H9 (cell line): Measurements from ENCODE around the gene SZT2. TPM values are rescaled to one million over a fixed set of nuclear protein-coding genes. Genes with fewer than 3 reads are reported as not detected.

Source experiments
- DNase-seq: peaks from one replicate; pipeline ENCODE4 v3.0.0-alpha.2; 2017
- H2AFZ ChIP-seq: one replicate; pipeline ENCODE4 v1.6.1; 2013; ENCODE audit warnings: mild to moderate bottlenecking, low read length, control low read depth, moderate library complexity
- H2AK5ac ChIP-seq: 2 replicates; pipeline ENCODE4 v1.6.1; 2013; ENCODE audit warnings: low read length, control low read depth, mixed read lengths; ENCODE audit not compliant: insufficient read length
- H2BK120ac ChIP-seq: one replicate; pipeline ENCODE4 v1.6.1; 2013; ENCODE audit warnings: low read depth, mild to moderate bottlenecking, low read length, control low read depth, inconsistent platforms; ENCODE audit not compliant: poor library complexity, severe bottlenecking
- H2BK12ac ChIP-seq: 2 replicates; pipeline ENCODE4 v1.6.1; 2013; ENCODE audit warnings: low read length, control low read depth, mixed read lengths, low read depth; ENCODE audit not compliant: insufficient read length
- H2BK15ac ChIP-seq: 2 replicates; pipeline ENCODE4 v1.6.1; 2013; ENCODE audit warnings: low read depth, low read length, control low read depth
- H2BK20ac ChIP-seq: one replicate; pipeline ENCODE4 v1.6.1; 2013; ENCODE audit warnings: low read depth, mild to moderate bottlenecking, low read length, control low read depth, inconsistent platforms; ENCODE audit not compliant: poor library complexity, severe bottlenecking
- H2BK5ac ChIP-seq: 2 replicates; pipeline ENCODE4 v1.6.1; 2013; ENCODE audit warnings: low read length, control low read depth, mixed read lengths; ENCODE audit not compliant: insufficient read length
- H3K14ac ChIP-seq: 2 replicates; pipeline ENCODE4 v1.6.1; 2013; ENCODE audit warnings: low read length, control low read depth; ENCODE audit not compliant: insufficient read depth
- H3K18ac ChIP-seq: 2 replicates; pipeline ENCODE4 v1.6.1; 2013; ENCODE audit warnings: low read depth, mild to moderate bottlenecking, mixed read lengths, low read length, control low read depth; ENCODE audit not compliant: insufficient read length
- H3K23ac ChIP-seq: 2 replicates; pipeline ENCODE4 v1.6.1; 2013; ENCODE audit warnings: low read length, control low read depth, mixed read lengths, low read depth; ENCODE audit not compliant: insufficient read length
- H3K23me2 ChIP-seq: 2 replicates; pipeline ENCODE4 v1.6.1; 2013; ENCODE audit warnings: low read depth, mild to moderate bottlenecking, mixed read lengths, low read length, control low read depth; ENCODE audit not compliant: insufficient read length, poor library complexity, severe bottlenecking
- H3K27ac ChIP-seq: 2 replicates; pipeline ENCODE4 v1.5.1; 2013; ENCODE audit warnings: low read length, control low read depth, mixed read lengths, low read depth; ENCODE audit not compliant: insufficient read length
- H3K27me3 ChIP-seq: 2 replicates; pipeline ENCODE4 v1.6.1; 2013; ENCODE audit warnings: low read length, control low read depth, inconsistent platforms; ENCODE audit not compliant: insufficient read depth
- H3K4ac ChIP-seq: 2 replicates; pipeline ENCODE4 v1.6.1; 2013; ENCODE audit warnings: low read depth, mild to moderate bottlenecking, control low read depth, inconsistent platforms, low read length, moderate library complexity
- H3K4me1 ChIP-seq: 2 replicates; pipeline ENCODE4 v1.6.1; 2013; ENCODE audit warnings: low read length, control low read depth, inconsistent platforms; ENCODE audit not compliant: insufficient read depth
- H3K4me2 ChIP-seq: 2 replicates; pipeline ENCODE4 v1.6.1; 2013; ENCODE audit warnings: low read length, control low read depth, mixed read lengths; ENCODE audit not compliant: insufficient read length, insufficient read depth
- H3K56ac ChIP-seq: 2 replicates; pipeline ENCODE4 v1.6.1; 2013; ENCODE audit warnings: low read depth, mild to moderate bottlenecking, mixed read lengths, low read length, control low read depth; ENCODE audit not compliant: insufficient read length
- H3K79me1 ChIP-seq: 2 replicates; pipeline ENCODE4 v1.6.1; 2013; ENCODE audit warnings: low read depth, mild to moderate bottlenecking, moderate library complexity, low read length, control low read depth, inconsistent platforms; ENCODE audit not compliant: insufficient read depth, poor library complexity, severe bottlenecking
- H3K79me2 ChIP-seq: 2 replicates; pipeline ENCODE4 v1.6.1; 2013; ENCODE audit warnings: low read length, control low read depth, inconsistent platforms; ENCODE audit not compliant: insufficient read depth
- H3K9ac ChIP-seq: 2 replicates; pipeline ENCODE4 v1.6.1; 2013; ENCODE audit warnings: low read length, control low read depth, mixed read lengths; ENCODE audit not compliant: insufficient read length; ENCODE audit errors: extremely low read depth
- H3K9me3 ChIP-seq: one replicate; pipeline ENCODE4 v1.6.1; 2013; ENCODE audit warnings: low read depth, low read length, inconsistent platforms; ENCODE audit not compliant: control insufficient read depth
- H3T11ph ChIP-seq: one replicate; pipeline ENCODE4 v1.6.1; 2013; ENCODE audit warnings: mild to moderate bottlenecking, low read length, control low read depth, inconsistent platforms
- H4K20me1 ChIP-seq: one replicate; pipeline ENCODE4 v1.6.1; 2013; ENCODE audit not compliant: control insufficient read depth, insufficient read length, insufficient read depth
- H4K5ac ChIP-seq: 2 replicates; pipeline ENCODE4 v1.6.1; 2013; ENCODE audit warnings: low read depth, mild to moderate bottlenecking, mixed read lengths, low read length, control low read depth; ENCODE audit not compliant: insufficient read length
- H4K8ac ChIP-seq: replicated peaks from 2 replicates; pipeline ENCODE4 v1.6.1; 2013; ENCODE audit warnings: low read length, control low read depth, mixed read lengths, low read depth; ENCODE audit not compliant: insufficient read length
- H4K91ac ChIP-seq: 2 replicates; pipeline ENCODE4 v1.6.1; 2013; ENCODE audit warnings: low read depth, mild to moderate bottlenecking, moderate library complexity, mixed read lengths, low read length, control low read depth; ENCODE audit not compliant: insufficient read length
- H3K27ac Mint-ChIP-seq, 3 experiments: 2 replicates in 2 of 3; 3 replicates in 1 of 3; pipeline ENCODE4 v1.8.0; 2020 to 2021; ENCODE audit warnings: mixed read lengths in 3 of 3, mild to moderate bottlenecking in 1 of 3, moderate library complexity in 1 of 3
- H3K27me3 Mint-ChIP-seq: 2 replicates; pipeline ENCODE4 v1.8.0; 2021; ENCODE audit warnings: low read depth, mild to moderate bottlenecking, moderate library complexity, mixed read lengths
- H3K36me3 Mint-ChIP-seq, 3 experiments: 2 replicates in 2 of 3; 3 replicates in 1 of 3; pipeline ENCODE4 v1.8.0; 2020 to 2021; ENCODE audit warnings: low read depth in 3 of 3, mixed read lengths in 3 of 3; ENCODE audit not compliant: insufficient read depth in 1 of 3
- H3K4me1 Mint-ChIP-seq, 2 experiments: 2 replicates each; pipeline ENCODE4 v1.8.0; 2020; ENCODE audit warnings: mixed read lengths in 2 of 2
- H3K4me3 Mint-ChIP-seq, 2 experiments: 2 replicates in 1 of 2; 3 replicates in 1 of 2; pipeline ENCODE4 v1.8.0; 2020 to 2021; ENCODE audit warnings: mild to moderate bottlenecking in 2 of 2, mixed read lengths in 2 of 2, moderate library complexity in 1 of 2
- H3K9me3 Mint-ChIP-seq, 2 experiments: 2 replicates in 1 of 2; 3 replicates in 1 of 2; pipeline ENCODE4 v1.8.0; 2020; ENCODE audit warnings: mild to moderate bottlenecking in 2 of 2, mixed read lengths in 2 of 2, moderate library complexity in 1 of 2
- CTCF ChIP-seq: fragments of 200-600 bp; sonication (generic); conservative IDR thresholded peaks from 3 replicates; pipeline ENCODE4 v1.8.0; 2021; ENCODE audit warnings: antibody characterized with exemption, mild to moderate bottlenecking
- WGBS: extraction: QIAGEN DNeasy Blood & Tissue Kit; methylation state at CpG from one replicate; pipeline ENCODE4 v1.1.7; 2013; ENCODE audit warnings: missing lambda C conversion rate, low lambda C conversion rate, mixed read lengths; ENCODE audit not compliant: insufficient read length; ENCODE audit errors: extremely low coverage; 5-methylcytosine and 5-hydroxymethylcytosine counted together
- total RNA-seq: library from RNA; stranded (reverse); gene quantifications from 2 replicates; pipeline ENCODE4 v1.2.1, GENCODE V29; 2021

SZT2 gene
- total RNA-seq, 1 experiment from 2014 or later = 16.8 TPM

- H3K27me3 Mint-ChIP-seq = no peaks in the 10 kb centered on the region
- H3K36me3 Mint-ChIP-seq = peaks cover 20 to 72% (median 65%) of the 10 kb centered on the region in 3 experiments; a peak in 6 of 7 replicates
- no peak overlapping the region for H3K4me3 Mint-ChIP-seq
These were observed 42.0 kb downstream of the SZT2 start for GRCh38 chr1:43431676-43432075.

More at GRCh38 chr1:43431676-43432075, 42.0 kb downstream of the SZT2 start:
- H4K91ac ChIP-seq = no peak overlapping the region
- no peak overlapping the region for H4K5ac ChIP-seq
- H2AK5ac ChIP-seq = no peak overlapping the region
- no peak overlapping the region for H3K4ac ChIP-seq
- H4K20me1 ChIP-seq = no peaks in the 10 kb centered on the region
- H3K9ac ChIP-seq = no peak overlapping the region
- no peak overlapping the region for H2BK20ac ChIP-seq
- no peak overlapping the region for H3K27ac ChIP-seq
- H3T11ph ChIP-seq = no peak overlapping the region
- Mint-ChIP-seq H3K9me3 (no peaks in the 10 kb centered on the region), H3K4me1 (no peaks in the 10 kb centered on the region), H3K27ac (no peak overlapping the region)
- H3K23me2 ChIP-seq = no peaks in the 10 kb centered on the region
- H2AFZ ChIP-seq = no peak overlapping the region
- no peak overlapping the region for H4K8ac ChIP-seq
- H3K14ac ChIP-seq = no peak overlapping the region
- no peak for DNase-seq
- TF ChIP-seq CTCF = no peak
- H3K9me3 ChIP-seq = no peaks in the 10 kb centered on the region
- H2BK15ac ChIP-seq = no peak overlapping the region
- H3K79me1 ChIP-seq = no peaks in the 10 kb centered on the region
- H2BK120ac ChIP-seq = no peak overlapping the region
- no peak overlapping the region for H3K56ac ChIP-seq
- no peak overlapping the region for H3K23ac ChIP-seq
- no peak overlapping the region for H2BK5ac ChIP-seq
- no CpG with 5 or more reads among the region's 9 CpGs for WGBS
- H3K4me1 ChIP-seq = no peaks in the 10 kb centered on the region
- H3K4me2 ChIP-seq = no peak overlapping the region
- no peak overlapping the region for H3K18ac ChIP-seq
- no peaks in the 10 kb centered on the region for H3K27me3 ChIP-seq
- H3K79me2 ChIP-seq = no peaks in the 10 kb centered on the region
- H2BK12ac ChIP-seq = no peak overlapping the region
